HFF-Myc (cell line): ENCODE measurements around the gene PIGK.
A peak's percentile ranks its signal among the peaks of the same experiment; 100 is the strongest.

Experiments
- DNase-seq: peaks from one replicate; pipeline ENCODE4 v3.0.0-alpha.2; 2011; ENCODE audit warnings: low read depth; ENCODE audit errors: extremely low read depth
- H3K4me3 ChIP-seq: replicated peaks from 2 replicates; pipeline ENCODE4 v1.5.1; 2011; ENCODE audit warnings: low read depth, mild to moderate bottlenecking, control low read depth, low read length
- TF ChIP-seq, protein P1 (sequence below): IDR thresholded peaks from 2 replicates; pipeline ENCODE4 v1.5.1; 2012; ENCODE audit warnings: mild to moderate bottlenecking, low read depth, low read length, control low read depth; ENCODE audit errors: missing control alignments

PIGK gene

GRCh38 chr1:77047978-77048614 lies 171.1 kb downstream of the PIGK start:
- DNase-seq = no peak
- TF ChIP-seq, protein P1, sequence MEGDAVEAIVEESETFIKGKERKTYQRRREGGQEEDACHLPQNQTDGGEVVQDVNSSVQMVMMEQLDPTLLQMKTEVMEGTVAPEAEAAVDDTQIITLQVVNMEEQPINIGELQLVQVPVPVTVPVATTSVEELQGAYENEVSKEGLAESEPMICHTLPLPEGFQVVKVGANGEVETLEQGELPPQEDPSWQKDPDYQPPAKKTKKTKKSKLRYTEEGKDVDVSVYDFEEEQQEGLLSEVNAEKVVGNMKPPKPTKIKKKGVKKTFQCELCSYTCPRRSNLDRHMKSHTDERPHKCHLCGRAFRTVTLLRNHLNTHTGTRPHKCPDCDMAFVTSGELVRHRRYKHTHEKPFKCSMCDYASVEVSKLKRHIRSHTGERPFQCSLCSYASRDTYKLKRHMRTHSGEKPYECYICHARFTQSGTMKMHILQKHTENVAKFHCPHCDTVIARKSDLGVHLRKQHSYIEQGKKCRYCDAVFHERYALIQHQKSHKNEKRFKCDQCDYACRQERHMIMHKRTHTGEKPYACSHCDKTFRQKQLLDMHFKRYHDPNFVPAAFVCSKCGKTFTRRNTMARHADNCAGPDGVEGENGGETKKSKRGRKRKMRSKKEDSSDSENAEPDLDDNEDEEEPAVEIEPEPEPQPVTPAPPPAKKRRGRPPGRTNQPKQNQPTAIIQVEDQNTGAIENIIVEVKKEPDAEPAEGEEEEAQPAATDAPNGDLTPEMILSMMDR = no peak
- H3K4me3 ChIP-seq = no peak overlapping the region

GRCh38 chr1:77047575-77047974 lies 171.7 kb downstream of the PIGK start:
- no peak overlapping the region for H3K4me3 ChIP-seq
- DNase-seq = no peak
- TF ChIP-seq, protein P1 = no peak

DNA sequence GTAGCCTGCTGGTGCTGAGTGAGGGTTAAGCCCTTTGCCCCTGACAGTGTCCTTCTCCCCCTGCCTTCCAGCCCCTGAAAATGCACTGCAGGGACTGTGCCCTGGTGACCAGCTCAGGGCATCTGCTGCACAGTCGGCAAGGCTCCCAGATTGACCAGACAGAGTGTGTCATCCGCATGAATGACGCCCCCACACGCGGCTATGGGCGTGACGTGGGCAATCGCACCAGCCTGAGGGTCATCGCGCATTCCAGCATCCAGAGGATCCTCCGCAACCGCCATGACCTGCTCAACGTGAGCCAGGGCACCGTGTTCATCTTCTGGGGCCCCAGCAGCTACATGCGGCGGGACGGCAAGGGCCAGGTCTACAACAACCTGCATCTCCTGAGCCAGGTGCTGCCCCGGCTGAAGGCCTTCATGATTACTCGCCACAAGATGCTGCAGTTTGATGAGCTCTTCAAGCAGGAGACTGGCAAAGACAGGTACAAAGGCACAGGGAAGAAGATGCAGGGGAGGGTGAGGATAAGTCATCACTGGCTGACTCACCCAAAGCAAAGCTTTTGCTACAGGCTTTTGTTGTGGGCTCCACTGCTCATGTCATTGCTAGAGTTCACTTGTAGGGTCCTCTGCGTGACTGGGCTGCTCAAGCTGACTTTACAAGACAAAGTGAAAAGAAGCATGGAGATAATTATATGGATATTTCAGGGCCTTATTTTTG lies 174.9 kb downstream of the PIGK start:
- TF ChIP-seq, protein P1 = no peak
- DNase-seq = no peak
- H3K4me3 ChIP-seq = no peak overlapping the region

DNA sequence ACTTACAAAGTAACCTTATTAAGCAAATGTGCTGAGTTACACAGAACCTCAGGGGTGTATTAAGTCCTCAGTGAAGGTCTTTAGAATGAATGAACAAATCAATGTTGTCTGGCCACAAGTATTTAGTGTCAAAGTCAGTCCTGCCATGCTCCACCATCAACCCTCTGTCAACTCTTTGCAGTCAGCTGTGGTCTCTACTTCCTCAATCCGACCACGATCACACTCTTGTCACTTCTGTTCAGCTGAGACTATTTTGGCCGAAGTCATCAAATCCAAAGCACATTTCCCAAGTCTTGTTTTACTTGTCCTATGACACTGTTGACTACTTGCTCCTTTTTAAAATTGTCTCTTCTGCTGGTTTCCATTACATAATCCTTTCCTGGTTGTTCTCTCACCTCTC lies 178.4 kb downstream of the PIGK start:
- no peak overlapping the region for H3K4me3 ChIP-seq
- no peak for DNase-seq
- TF ChIP-seq, protein P1 = no peak

DNA sequence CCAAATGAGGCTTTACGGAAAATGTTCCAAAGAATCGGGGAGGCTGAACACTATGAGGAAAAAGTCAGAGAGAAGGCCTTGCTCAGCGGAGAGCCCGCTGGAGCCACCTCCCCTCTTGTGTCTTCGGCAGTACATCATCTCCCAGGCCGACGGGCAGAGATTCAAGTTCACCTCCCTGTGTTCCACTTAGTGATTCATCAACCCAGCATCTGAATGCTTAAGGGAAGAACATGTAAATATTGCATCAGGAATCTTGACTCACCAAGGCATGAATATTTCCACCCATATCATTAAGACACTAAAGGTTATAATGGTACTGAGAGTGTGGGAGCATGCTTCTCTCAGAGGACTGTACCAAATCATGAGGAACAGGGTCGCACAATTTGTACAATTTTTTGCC lies 179.5 kb downstream of the PIGK start:
- peak; percentile 32 for DNase-seq
- TF ChIP-seq, protein P1 = no peak
- no peak overlapping the region for H3K4me3 ChIP-seq

DNA sequence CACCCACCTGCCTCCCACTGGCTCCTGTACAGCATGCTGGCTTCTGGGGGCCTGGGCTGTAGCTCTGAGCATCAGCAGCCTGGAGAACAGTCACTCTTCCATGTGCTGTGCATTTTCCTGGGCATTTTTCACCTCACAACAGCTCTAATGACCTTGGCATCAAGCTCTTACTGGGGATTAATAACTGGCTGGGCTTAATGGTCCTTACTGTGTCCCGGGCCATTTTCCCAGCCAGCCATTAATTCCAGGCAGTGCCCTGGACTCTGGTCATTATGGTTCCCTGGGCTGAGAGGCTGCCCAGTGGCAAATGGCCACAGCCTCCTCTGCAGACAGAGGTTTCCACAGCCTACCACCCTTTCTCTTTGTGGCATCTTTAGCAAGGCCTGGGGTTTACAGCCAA lies 180.1 kb downstream of the PIGK start:
- no peak overlapping the region for H3K4me3 ChIP-seq
- TF ChIP-seq, protein P1 = no peak
- no peak for DNase-seq
